Mucosa of rectum (tissue), 2 donors: Measurements from ENCODE around the gene NTN4.
"Not testable (repeated sequence)": the region's sequence is repeated elsewhere in the genome, so short reads cannot be mapped to it uniquely, and the experiment has no call there.

ENCODE experiments used
- H3K27ac ChIP-seq, 2 donors: one replicate each; pipeline ENCODE4 v1.7.0; 2013; ENCODE audit warnings: inconsistent platforms in 2 of 2, low read depth in 2 of 2, low read length in 2 of 2
- H3K27me3 ChIP-seq, 2 donors: one replicate each; pipeline ENCODE4 v1.7.0; 2013; ENCODE audit warnings: low read length in 2 of 2; ENCODE audit not compliant: control insufficient read depth in 2 of 2, insufficient read depth in 2 of 2
- H3K36me3 ChIP-seq, 2 donors: one replicate each; pipeline ENCODE4 v1.7.0; 2013; ENCODE audit warnings: low read length in 2 of 2; ENCODE audit not compliant: control insufficient read depth in 2 of 2, insufficient read depth in 2 of 2
- H3K4me1 ChIP-seq, 2 donors: one replicate each; pipeline ENCODE4 v1.7.0; 2013; ENCODE audit warnings: low read length in 2 of 2, mild to moderate bottlenecking in 1 of 2; ENCODE audit not compliant: control insufficient read depth in 2 of 2, insufficient read depth in 2 of 2
- H3K4me3 ChIP-seq, 2 donors: one replicate each; pipeline ENCODE4 v1.7.0; 2013; ENCODE audit warnings: low read length in 2 of 2
- H3K9ac ChIP-seq, 2 donors: one replicate each; pipeline ENCODE4 v1.7.0; 2013; ENCODE audit warnings: low read length in 2 of 2, low read depth in 1 of 2, mild to moderate bottlenecking in 1 of 2
- H3K9me3 ChIP-seq, 2 donors: one replicate each; pipeline ENCODE4 v1.7.0; 2013; ENCODE audit warnings: low read length in 2 of 2; ENCODE audit not compliant: control insufficient read depth in 2 of 2
- donor health status: healthy.
- donor health status: Normal muscosa, but diverticular disease.

The NTN4 gene

DNA sequence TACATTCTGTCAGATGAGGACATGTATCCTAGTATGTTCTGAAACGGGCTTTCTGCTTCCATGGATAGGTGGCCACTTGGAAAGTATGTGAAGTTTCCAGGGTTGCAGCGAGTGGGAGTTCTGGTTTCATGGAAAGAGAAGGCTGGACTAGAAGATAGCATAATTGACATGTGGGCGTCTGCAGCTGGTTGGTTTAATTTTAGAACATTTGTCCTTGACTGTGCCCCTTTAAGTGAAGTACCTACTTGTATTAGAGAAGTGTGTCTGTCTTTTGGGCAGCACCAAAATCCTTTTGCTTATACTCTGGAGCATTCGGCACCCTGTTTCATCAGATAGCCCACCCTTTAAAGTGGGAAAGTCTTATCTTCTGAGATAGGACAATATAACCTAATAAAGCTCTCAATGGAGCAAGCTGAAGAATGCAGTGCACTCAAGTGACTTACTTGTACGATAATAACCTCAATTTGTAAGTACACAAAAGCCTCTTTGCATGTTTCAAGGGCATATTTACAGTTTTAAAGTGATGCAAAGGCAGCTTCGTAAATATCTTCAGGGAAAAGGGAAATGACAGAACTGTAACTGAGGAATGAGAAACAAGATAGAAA is 35.2 kb downstream of the NTN4 start:
- Histone ChIP-seq H3K9ac (no peak overlapping the region), H3K27me3 (no peaks in the 10 kb centered on the region), H3K9me3 (no peaks in the 10 kb centered on the region), H3K36me3 (no peaks in the 10 kb centered on the region), H3K4me3 (no peak overlapping the region), H3K4me1 (no peaks in the 10 kb centered on the region), H3K27ac (no peak overlapping the region)

DNA sequence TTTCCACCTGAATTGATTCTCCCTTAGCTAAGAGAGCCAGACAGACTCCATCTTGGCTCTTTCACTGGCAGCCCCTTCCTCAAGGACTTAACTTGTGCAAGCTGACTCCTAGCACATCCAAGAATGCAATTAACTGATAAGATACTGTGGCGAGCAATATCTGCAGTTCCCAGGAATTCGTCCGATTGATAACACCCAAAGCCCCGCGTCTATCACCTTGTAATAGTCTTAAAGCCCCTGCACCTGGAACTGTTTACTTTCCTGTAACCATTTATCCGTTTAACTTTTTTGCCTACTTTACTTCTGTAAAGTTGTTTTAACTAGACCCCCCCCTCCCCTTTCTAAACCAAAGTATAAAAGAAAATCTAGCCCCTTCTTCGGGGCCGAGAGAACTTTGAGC is 44.5 kb downstream of the NTN4 start:
- H3K9me3 ChIP-seq: peaks cover 0 to 10% of the 10 kb centered on the region in 2 donors
- not testable (repeated sequence) for H3K27me3 ChIP-seq, H3K27ac ChIP-seq, H3K4me3 ChIP-seq, H3K36me3 ChIP-seq, H3K4me1 ChIP-seq, H3K9ac ChIP-seq

- peaks cover 0 to 10% of the 10 kb centered on the region in 2 donors for H3K9me3 ChIP-seq
- H3K27ac ChIP-seq: no peak overlapping the region
Measured at GRCh38 chr12:95742586-95742985, 48.0 kb downstream of the NTN4 start.

DNA sequence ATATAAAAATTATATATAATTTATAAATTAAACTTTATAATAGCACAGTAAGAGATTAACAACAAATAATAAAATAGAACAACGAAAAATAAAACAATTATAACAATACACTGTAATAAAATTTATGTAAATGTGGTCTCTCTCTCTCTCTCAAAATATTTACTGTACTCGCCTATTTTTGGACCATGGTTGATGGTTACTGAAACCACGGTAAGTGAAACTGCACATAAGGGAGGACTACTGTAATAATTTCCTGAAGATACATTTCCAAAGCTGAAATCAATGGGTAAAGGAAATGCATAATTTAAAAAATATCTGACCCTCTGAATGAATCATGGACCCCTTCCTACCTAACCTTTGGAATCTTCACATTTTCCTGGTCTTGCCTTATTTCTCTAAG is 48.9 kb downstream of the NTN4 start:
- no peak overlapping the region for H3K4me3 ChIP-seq
- H3K9me3 ChIP-seq: peaks cover 0 to 10% of the 10 kb centered on the region in 2 donors
- H3K36me3 ChIP-seq: peaks cover 2 to 4% of the 10 kb centered on the region in 2 donors
- H3K27ac ChIP-seq: no peak overlapping the region
- H3K9ac ChIP-seq: no peak overlapping the region
- H3K27me3 ChIP-seq: no peaks in the 10 kb centered on the region
- peaks cover 5 to 20% of the 10 kb centered on the region in 2 donors for H3K4me1 ChIP-seq

More at GRCh38 chr12:95742586-95742985, 48.0 kb downstream of the NTN4 start:
- peaks cover 3 to 4% of the 10 kb centered on the region in 2 donors for H3K36me3 ChIP-seq
- H3K4me3 ChIP-seq: no peak overlapping the region
- peaks cover 5 to 12% of the 10 kb centered on the region in 2 donors for H3K4me1 ChIP-seq
- no peaks in the 10 kb centered on the region for H3K27me3 ChIP-seq
- no peak overlapping the region for H3K9ac ChIP-seq

DNA sequence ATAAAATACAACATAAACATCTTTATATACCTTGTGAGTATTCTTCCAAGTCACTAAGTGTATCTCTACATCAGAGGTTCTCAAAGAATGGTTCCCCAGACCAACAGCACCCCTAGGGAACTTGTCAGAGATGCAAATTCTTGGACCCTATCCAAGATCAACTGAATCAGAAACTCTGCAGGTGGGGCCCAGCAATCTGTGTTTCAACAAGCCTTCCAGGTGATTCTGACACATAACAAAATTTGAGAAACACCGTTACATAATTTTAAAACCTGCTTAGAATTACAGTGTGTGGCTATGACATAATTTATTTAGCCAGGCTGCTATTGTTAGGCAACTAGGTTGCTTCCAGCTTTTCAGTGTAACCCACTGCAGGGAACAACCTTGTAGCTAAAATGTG is 49.8 kb downstream of the NTN4 start:
- Histone ChIP-seq H3K4me3 (no peak overlapping the region), H3K36me3 (peaks cover 0 to 3% of the 10 kb centered on the region in 2 donors), H3K27ac (no peak overlapping the region), H3K9ac (no peak overlapping the region), H3K4me1 (peaks cover 5 to 20% of the 10 kb centered on the region in 2 donors), H3K9me3 (peaks cover 0 to 9% of the 10 kb centered on the region in 2 donors), H3K27me3 (no peaks in the 10 kb centered on the region)

DNA sequence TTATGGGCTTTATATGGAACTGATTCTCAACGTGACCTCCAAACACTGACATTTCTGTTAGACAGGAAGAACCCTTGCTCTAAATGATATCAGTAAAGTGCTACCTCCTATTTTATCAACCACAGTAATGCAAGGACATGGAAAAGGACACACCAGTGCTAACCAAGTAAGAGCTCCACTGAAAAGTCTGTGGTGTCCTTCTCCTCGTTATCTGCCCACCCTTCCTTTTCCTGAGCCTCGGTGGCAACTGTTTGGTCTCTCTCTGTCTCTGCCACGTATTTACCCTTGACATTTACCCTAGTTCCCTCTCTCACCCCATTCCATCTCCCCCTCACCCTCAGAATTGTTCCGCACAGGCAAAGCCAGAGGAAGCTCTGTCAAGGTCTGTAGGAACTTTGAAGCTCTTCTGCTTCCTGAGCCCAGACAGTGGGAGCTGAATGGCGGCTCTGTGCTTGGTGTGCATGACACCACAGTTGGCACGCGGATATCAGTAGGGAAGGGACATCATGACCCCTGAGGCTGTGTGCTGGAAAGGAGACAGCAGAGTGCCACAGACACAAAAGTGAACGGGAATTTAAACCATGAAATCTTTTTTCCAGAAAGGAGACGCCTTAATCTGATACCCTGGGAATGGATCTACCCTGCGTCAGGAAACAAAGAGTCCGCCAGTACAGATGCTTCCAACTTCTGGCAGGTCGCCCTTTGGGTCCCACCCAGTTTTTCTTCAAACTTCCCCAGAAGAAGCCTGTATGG is 50.8 kb downstream of the NTN4 start:
- peaks cover 5 to 20% of the 10 kb centered on the region in 2 donors for H3K4me1 ChIP-seq
- no peak overlapping the region for H3K9ac ChIP-seq
- no peak overlapping the region for H3K27ac ChIP-seq
- no peaks in the 10 kb centered on the region for H3K36me3 ChIP-seq
- H3K9me3 ChIP-seq: no peaks in the 10 kb centered on the region
- H3K4me3 ChIP-seq: no peak overlapping the region
- no peaks in the 10 kb centered on the region for H3K27me3 ChIP-seq

- Histone ChIP-seq H3K4me1 (peaks cover 5 to 20% of the 10 kb centered on the region in 2 donors), H3K4me3 (peak overlapping the region in 1 of 2 donors; percentile 14)
Measured at GRCh38 chr12:95738024-95738611, 52.4 kb downstream of the NTN4 start.

GRCh38 chr12:95736631-95737030 is 53.9 kb downstream of the NTN4 start:
- Histone ChIP-seq H3K9me3 (no peaks in the 10 kb centered on the region), H3K4me3 (no peak overlapping the region), H3K4me1 (peaks cover 7 to 20% of the 10 kb centered on the region in 2 donors), H3K27me3 (no peaks in the 10 kb centered on the region), H3K9ac (no peak overlapping the region), H3K27ac (no peak overlapping the region), H3K36me3 (no peaks in the 10 kb centered on the region)

More at GRCh38 chr12:95738024-95738611, 52.4 kb downstream of the NTN4 start:
- peak overlapping the region in 1 of 2 donors; percentile 28 for H3K9ac ChIP-seq
- H3K9me3 ChIP-seq: no peaks in the 10 kb centered on the region
- H3K27ac ChIP-seq: peak overlapping the region; percentile 27 to 74
- H3K36me3 ChIP-seq: no peaks in the 10 kb centered on the region
- H3K27me3 ChIP-seq: no peaks in the 10 kb centered on the region

DNA sequence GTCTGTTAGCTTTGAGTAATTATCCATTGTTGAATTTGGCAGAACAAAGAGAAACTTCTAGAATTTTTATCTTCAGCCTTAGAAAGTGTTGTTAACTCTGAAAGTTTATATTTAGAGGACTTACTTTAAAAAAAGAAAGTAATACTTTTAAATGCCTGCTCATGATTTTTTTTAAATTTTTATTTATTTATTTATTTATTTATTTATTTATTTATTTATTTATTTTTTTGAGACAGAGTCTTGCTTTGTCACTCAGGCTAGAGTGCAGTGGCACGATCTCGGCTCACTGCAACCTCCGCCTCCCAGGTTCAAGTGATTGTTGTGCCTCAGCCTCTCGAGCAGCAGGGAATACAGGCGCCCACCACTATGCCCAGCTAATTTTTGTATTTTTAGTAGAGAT is 54.8 kb downstream of the NTN4 start:
- not testable (repeated sequence) for H3K9me3 ChIP-seq, H3K9ac ChIP-seq, H3K4me3 ChIP-seq, H3K27ac ChIP-seq, H3K36me3 ChIP-seq, H3K27me3 ChIP-seq
- H3K4me1 ChIP-seq: peaks cover 7 to 20% of the 10 kb centered on the region in 2 donors

- peak overlapping the region; percentile 35 to 41 for H3K27ac ChIP-seq
- peaks cover 4 to 14% of the 10 kb centered on the region in 2 donors for H3K4me1 ChIP-seq
- no peak overlapping the region for H3K4me3 ChIP-seq
Measured at GRCh38 chr12:95733141-95733825, 57.3 kb downstream of the NTN4 start.

More at GRCh38 chr12:95733141-95733825, 57.3 kb downstream of the NTN4 start:
- Histone ChIP-seq H3K27me3 (no peaks in the 10 kb centered on the region), H3K9me3 (no peaks in the 10 kb centered on the region), H3K9ac (no peak overlapping the region), H3K36me3 (no peaks in the 10 kb centered on the region)
